Uterus (tissue), 4 donors: Measurements from ENCODE around the gene ATG4B. TPM values are rescaled to one million over a fixed set of nuclear protein-coding genes. Genes with fewer than 3 reads are reported as not detected.

Experiments used
- DNase-seq, 2 donors: peaks; one replicate each; pipeline ENCODE4 v3.0.0-alpha.2; 2019 to 2020
- H3K27ac ChIP-seq, 2 donors: fragments of 200-600 bp; sonication (generic); 1 replicate in 1 of 2; 2 replicates in 1 of 2; pipeline ENCODE4 v1.5.1; 2016 to 2018
- H3K27me3 ChIP-seq, 2 donors: fragments of 200-600 bp; sonication (generic); one replicate each; pipeline ENCODE4 v1.5.1; 2018 to 2019; ENCODE audit warnings: control low read depth in 1 of 2
- H3K36me3 ChIP-seq, 2 donors: fragments of 200-600 bp; sonication (generic); one replicate each; pipeline ENCODE4 v1.5.1; 2019; ENCODE audit warnings: control low read depth in 1 of 2
- H3K4me1 ChIP-seq, 2 donors: fragments of 200-600 bp; sonication (generic); one replicate each; pipeline ENCODE4 v1.5.1; 2018 to 2019; ENCODE audit warnings: control low read depth in 1 of 2
- H3K4me3 ChIP-seq, 2 donors: fragments of 200-600 bp; sonication (generic); 1 replicate in 1 of 2; 2 replicates in 1 of 2; pipeline ENCODE4 v1.5.1; 2018 to 2019; ENCODE audit warnings: mild to moderate bottlenecking in 1 of 2
- H3K9me3 ChIP-seq, 2 donors: fragments of 200-600 bp; sonication (generic); one replicate each; pipeline ENCODE4 v1.5.1; 2019; ENCODE audit warnings: control low read depth in 1 of 2
- POLR2A ChIP-seq, 2 donors: fragments of 450-650 bp; IDR thresholded peaks; one replicate each; pipeline ENCODE4 v1.6.1; 2016; ENCODE audit warnings: antibody characterized with exemption in 2 of 2, mild to moderate bottlenecking in 1 of 2, moderate library complexity in 1 of 2
- intact Hi-C: fragments of 100-400 bp; cut with DNase I; formaldehyde crosslinking; loops from one replicate; pipeline ENCODE4 v1.15.1; 2023; ENCODE audit warnings: low total_unique reads
- total RNA-seq, 4 donors: library from RNA; depleted of rRNA in 3 of 4; stranded (reverse); fragments of >200 nt in 3 of 4; gene quantifications; one replicate each; pipeline versions ENCODE4 v1.1.0 to v1.2.4, GENCODE V29; 2014 to 2023
- TF ChIP-seq, protein P1 (sequence below), 4 experiments: fragments of 200-600 bp in 2 of 4; fragments of 450-650 bp in 2 of 4; sonication (generic) in 2 of 4; IDR thresholded peaks; one replicate each; pipeline ENCODE4 v1.5.1; 2016 to 2019; ENCODE audit warnings: antibody characterized with exemption in 4 of 4, mild to moderate bottlenecking in 2 of 4, moderate library complexity in 1 of 4
- donor health status: DM: yes; HTN: yes; CAD: no.

The ATG4B gene
- total RNA-seq, 4 donors from 2014 or later: 14.4 to 99.8 (median 56.7) TPM

- no peaks in the 10 kb centered on the region for H3K4me1 ChIP-seq
- H3K9me3 ChIP-seq: no peaks in the 10 kb centered on the region
- DNase-seq: no peak
- H3K4me3 ChIP-seq: no peak overlapping the region
- TF ChIP-seq POLR2A (IDR thresholded peaks at IDR 0.05): no peak
- TF ChIP-seq, protein P1, sequence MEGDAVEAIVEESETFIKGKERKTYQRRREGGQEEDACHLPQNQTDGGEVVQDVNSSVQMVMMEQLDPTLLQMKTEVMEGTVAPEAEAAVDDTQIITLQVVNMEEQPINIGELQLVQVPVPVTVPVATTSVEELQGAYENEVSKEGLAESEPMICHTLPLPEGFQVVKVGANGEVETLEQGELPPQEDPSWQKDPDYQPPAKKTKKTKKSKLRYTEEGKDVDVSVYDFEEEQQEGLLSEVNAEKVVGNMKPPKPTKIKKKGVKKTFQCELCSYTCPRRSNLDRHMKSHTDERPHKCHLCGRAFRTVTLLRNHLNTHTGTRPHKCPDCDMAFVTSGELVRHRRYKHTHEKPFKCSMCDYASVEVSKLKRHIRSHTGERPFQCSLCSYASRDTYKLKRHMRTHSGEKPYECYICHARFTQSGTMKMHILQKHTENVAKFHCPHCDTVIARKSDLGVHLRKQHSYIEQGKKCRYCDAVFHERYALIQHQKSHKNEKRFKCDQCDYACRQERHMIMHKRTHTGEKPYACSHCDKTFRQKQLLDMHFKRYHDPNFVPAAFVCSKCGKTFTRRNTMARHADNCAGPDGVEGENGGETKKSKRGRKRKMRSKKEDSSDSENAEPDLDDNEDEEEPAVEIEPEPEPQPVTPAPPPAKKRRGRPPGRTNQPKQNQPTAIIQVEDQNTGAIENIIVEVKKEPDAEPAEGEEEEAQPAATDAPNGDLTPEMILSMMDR (IDR thresholded peaks at IDR 0.05): no peak
- H3K27ac ChIP-seq: no peak overlapping the region
- no peaks in the 10 kb centered on the region for H3K36me3 ChIP-seq
- intact Hi-C loops: no loop called here
- no peaks in the 10 kb centered on the region for H3K27me3 ChIP-seq
These were observed 41.8 kb upstream of the ATG4B start for GRCh38 chr2:241595600-241596140.

- H3K4me3 ChIP-seq: no peak overlapping the region
- no peaks in the 10 kb centered on the region for H3K27me3 ChIP-seq
- TF ChIP-seq, protein P1 (IDR thresholded peaks at IDR 0.05): no peak
- no peak for TF ChIP-seq POLR2A (IDR thresholded peaks at IDR 0.05)
- no peak for DNase-seq
- intact Hi-C loops: no loop called here
- H3K27ac ChIP-seq: no peak overlapping the region
- no peaks in the 10 kb centered on the region for H3K36me3 ChIP-seq
- no peaks in the 10 kb centered on the region for H3K9me3 ChIP-seq
- no peaks in the 10 kb centered on the region for H3K4me1 ChIP-seq
These were observed 39.9 kb upstream of the ATG4B start for GRCh38 chr2:241597561-241597960.

DNA sequence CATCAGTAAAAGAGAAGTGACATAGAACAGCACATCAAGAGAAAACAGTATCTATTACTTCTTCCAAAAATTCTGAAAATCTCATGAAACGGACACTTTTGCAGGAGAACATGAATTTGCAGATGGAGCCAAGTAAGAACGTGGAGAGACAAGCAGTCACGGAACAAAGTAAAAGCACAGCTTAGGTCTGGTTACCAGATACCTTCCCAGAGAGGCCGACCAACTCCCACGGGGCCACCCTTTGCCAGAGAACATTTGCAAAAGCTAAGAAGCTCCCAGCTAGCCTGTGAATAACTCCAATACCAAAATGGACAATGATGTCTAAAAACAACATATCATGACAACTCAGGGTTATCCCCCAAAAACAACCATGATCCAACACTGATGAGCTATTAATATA is 39.4 kb upstream of the ATG4B start:
- no peaks in the 10 kb centered on the region for H3K4me1 ChIP-seq
- intact Hi-C loops: no loop called here
- no peak overlapping the region for H3K4me3 ChIP-seq
- H3K9me3 ChIP-seq: no peaks in the 10 kb centered on the region
- H3K27ac ChIP-seq: no peak overlapping the region
- peak in 1 of 2 donors; percentile 52 for DNase-seq
- no peaks in the 10 kb centered on the region for H3K36me3 ChIP-seq
- no peak for TF ChIP-seq POLR2A (IDR thresholded peaks at IDR 0.05)
- no peaks in the 10 kb centered on the region for H3K27me3 ChIP-seq

GRCh38 chr2:241598487-241598886 is 39.0 kb upstream of the ATG4B start:
- no peaks in the 10 kb centered on the region for H3K36me3 ChIP-seq
- TF ChIP-seq, protein P1 (IDR thresholded peaks at IDR 0.05): peak in 3 of 4 experiments; percentile 19 to 22 (median 22)
- TF ChIP-seq POLR2A (IDR thresholded peaks at IDR 0.05): no peak
- DNase-seq: no peak
- no peak overlapping the region for H3K4me3 ChIP-seq
- H3K4me1 ChIP-seq: no peaks in the 10 kb centered on the region
- intact Hi-C loops: no loop called here
- no peaks in the 10 kb centered on the region for H3K9me3 ChIP-seq
- no peak overlapping the region for H3K27ac ChIP-seq
- H3K27me3 ChIP-seq: no peaks in the 10 kb centered on the region

DNA sequence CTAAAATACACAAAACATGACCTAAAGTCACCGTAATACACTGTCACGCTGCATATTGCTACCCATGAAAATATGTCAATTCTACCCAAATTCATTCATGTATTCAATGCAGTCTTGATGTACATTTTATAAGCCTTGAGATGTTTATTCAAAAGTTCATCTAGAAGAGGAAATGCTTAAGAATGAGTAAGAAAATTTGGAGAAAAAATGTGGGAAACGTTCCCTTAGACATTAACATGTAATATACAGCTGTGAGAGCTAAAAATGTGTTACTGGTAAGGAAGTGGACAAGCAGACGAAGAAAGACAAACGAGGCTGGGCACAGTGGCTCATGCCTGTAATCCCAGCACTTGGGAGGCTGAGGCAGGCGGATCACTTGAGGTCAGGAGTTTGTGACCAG is 37.9 kb upstream of the ATG4B start:
- intact Hi-C loops: no loop called here
- no peaks in the 10 kb centered on the region for H3K36me3 ChIP-seq
- H3K27me3 ChIP-seq: no peaks in the 10 kb centered on the region
- H3K27ac ChIP-seq: no peak overlapping the region
- H3K9me3 ChIP-seq: no peaks in the 10 kb centered on the region
- no peaks in the 10 kb centered on the region for H3K4me1 ChIP-seq
- H3K4me3 ChIP-seq: no peak overlapping the region
- no peak for DNase-seq
- no peak for TF ChIP-seq POLR2A (IDR thresholded peaks at IDR 0.05)
- TF ChIP-seq, protein P1 (IDR thresholded peaks at IDR 0.05): no peak

DNA sequence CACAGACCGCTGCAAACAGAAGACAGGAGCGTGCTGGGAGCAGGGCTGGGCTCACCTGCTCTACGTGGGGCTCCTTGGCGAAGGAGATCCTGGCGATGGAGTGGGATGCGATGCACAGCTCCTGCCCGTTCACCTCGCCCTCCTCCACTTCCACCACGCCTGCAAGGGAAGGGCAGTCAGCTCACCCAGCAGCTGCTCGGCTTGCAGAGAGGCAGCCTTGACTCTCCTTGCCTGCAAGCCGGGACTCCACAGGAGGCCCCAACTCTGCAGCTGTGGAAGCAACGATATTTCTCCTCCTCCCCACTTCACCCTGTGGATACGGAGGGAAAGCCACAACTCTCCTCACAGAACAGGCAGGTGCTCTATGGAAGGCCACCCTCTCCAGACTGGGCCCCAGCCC is 35.7 kb upstream of the ATG4B start:
- no peak overlapping the region for H3K4me3 ChIP-seq
- no peaks in the 10 kb centered on the region for H3K4me1 ChIP-seq
- H3K36me3 ChIP-seq: no peaks in the 10 kb centered on the region
- intact Hi-C loops: no loop called here
- no peaks in the 10 kb centered on the region for H3K9me3 ChIP-seq
- DNase-seq: no peak
- H3K27ac ChIP-seq: no peak overlapping the region
- no peaks in the 10 kb centered on the region for H3K27me3 ChIP-seq
- no peak for TF ChIP-seq POLR2A (IDR thresholded peaks at IDR 0.05)
- TF ChIP-seq, protein P1 (IDR thresholded peaks at IDR 0.05): no peak
